Activated CD4-positive, CD25-positive, alpha-beta regulatory T cell treated with anti-CD3 and anti-CD28 coated beads, Interleukin-2, amount 50 U/mL, for 16 hours (primary cell): ENCODE results near the gene TMEM9.
"Not testable (repeated sequence)": the region's sequence is repeated elsewhere in the genome, so short reads cannot be mapped to it uniquely, and the experiment has no call there.

Source experiments
- DNase-seq: peaks from one replicate; pipeline ENCODE4 v3.0.0-alpha.2; 2020; ENCODE audit warnings: low read depth, low spot score

TMEM9 gene

DNA sequence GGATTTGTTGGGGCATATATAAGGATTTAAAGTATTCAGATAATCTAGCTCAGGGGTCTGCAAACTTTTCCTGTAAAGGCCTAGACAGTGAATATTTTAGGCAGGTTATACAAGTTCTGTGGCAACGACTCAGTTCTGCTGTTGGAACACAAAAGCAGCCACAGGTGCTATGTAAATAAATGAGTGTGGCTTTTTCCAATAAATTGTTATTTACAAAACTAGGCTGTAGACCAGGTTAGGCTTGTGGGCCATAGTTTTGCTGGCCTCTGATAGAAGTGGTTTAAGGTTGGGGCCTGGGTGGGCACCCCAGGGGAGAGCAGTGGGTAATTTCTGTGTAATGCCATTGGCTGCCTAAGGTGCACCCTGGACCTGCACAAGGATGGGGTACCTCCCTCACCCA is 19.5 kb upstream of the TMEM9 start:
- no peak for DNase-seq

DNA sequence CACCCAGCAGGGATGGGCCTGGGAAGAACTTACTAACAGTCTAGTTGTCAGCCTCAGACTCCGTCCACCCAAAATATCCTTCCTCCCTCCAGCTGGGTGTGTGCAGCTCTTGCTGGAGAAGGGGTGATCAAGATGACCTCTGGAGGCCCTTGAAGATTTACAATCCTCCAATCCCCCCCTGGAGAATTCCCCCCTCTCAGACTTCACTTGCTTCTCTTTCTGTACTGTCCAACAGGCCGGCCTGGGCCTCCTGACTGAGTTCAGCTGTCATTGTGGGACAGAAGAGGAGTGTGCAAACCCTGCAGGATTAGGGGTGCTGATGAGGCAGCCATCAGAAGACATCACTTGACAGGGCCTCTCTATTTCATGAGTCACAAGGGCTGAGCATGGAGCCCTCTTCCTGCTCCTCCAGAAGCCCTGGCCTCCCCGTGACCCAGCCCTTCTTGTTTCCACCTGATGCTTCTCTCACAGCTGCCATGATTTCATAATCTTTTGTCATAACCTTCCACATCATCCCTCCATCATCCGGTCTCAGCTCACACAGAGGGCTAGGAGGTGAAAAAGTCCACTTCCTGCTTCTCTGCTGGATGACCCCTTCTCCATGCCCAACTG is 18.8 kb upstream of the TMEM9 start:
- no peak for DNase-seq

DNA sequence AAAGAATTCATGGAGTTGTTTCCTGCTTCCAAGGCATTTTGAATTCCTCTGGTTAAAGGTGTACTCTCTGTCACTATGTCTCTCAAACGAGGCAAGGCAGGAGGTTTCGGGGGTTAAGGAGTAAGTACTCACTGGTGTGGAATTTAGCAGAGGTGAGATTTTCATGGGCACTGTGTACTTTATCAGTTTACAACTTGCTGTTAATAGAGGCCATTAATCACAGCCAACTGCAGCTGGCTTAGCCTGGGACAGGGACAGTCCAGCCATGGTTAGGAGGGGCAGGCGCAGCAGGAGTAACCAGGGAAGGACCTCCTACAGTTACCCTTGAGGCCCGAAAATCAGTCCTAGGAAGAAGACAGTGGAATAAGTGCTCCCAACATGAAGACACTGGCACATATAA is 18.1 kb upstream of the TMEM9 start:
- no peak for DNase-seq

DNA sequence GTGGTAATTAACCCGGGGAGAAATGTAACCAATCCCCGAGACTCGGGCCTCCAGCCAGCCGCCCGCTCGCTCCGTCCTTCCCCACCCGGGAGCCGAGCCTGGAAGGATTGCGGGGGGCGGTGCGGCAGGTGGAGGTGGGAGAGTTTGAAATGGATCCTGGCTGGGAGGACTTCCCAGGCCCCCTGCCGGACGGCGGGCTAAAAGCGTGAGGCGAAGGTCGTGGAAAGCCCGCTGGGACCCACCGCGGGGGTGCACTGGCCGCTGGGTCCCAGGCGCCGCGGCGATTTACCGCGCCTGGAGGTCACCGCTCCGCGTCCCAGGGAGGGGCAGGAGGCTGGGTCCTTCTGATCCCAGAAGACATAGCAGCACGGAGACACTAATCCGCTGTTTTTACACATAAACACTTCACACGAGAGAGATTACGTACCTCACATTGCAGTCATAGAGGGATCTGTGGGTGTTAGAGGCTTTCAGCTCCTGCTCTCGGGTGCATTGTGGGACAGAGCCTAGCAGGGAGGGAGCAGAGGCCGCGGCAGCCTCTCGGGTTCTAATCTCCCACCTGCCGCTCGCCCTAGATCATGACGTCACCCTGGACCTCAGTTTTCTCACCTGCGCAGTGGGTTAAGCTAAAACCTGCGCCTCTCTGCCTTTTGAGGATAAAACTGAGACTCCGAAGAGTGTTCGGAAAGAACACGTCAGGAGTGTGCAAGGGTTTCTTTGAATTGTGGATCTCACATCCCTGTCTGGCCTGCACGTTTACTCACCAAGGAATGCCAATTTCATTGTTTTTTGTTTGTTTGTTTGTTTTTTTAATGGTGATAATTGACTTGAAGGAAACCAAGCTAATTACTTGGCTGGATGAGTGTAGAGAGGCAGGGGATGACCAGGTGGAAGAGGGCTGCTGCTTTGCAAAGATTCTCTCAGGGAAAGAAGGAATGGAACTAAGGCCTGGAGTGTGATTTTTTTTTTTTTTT is 17.1 kb upstream of the TMEM9 start:
- no peak for DNase-seq

DNA sequence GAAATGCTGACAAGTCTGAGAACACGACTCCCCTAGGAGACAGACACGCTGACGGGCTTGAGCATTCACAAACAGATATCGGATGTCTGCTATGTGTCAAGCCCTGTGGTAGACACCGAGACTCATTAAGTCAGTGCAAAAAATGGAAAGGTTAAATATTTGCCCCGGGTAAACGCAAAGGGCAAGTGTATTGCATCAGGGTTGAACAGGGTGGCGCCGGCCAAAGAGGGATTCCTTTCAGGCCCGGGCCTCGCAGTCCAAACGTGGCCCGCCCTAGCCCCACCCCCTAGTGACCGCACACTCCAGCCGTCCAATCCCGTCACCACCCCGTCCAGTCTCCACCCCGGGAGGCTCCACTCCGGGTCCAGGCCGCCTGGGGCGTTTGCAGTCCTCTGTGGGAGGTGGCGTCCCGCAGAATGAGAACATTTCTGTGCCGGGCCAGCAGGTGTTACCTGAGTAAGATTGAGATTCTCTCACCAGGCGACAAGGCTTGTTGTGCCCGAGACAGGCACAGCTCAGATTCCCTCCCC is 16.3 kb upstream of the TMEM9 start:
- peak; percentile 50 for DNase-seq

DNA sequence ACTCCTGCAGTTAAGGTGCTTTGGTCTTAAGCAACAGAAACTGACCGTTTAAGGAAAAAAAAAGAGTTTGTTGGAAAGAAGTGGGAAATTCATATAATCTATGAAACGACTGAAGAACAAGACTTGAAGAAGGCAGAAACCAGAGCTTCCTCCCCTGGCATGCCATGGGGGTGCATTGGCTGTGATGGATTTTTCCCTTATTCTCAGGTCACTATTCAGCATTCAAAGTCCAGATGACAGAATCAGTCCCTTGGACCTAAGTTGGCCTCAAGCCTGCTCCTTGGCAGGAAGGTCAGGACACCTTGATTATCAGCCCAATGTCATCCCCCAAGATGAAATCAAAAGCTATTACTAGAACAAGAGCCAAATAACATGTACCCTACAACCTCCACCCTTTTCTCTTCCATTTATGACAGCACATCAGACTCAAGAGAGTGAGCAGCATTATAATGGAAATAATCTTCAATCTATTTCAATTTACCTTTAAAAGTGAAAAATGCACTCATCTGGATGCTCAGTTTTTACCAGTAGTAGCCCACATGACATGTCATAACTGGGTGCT is 15.8 kb upstream of the TMEM9 start:
- DNase-seq: no peak

DNA sequence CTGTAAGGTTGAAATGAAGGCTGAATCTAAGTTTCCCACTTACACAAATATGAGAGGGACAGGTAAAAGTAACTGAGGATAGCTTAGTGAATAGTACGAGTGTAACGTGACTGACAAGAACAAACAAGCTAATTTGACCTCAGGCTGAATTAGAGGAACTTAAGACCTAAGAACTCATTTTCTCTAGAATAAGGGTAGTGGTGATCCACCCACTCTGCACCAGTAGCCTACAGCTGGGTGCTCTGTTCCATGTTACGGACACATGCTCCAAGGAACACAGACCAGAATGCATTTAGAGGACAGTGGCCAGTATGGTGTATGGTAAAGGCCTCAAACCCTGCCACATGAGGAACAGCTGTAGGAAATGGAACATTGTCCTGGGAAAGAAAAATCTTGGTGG is 14.9 kb upstream of the TMEM9 start:
- no peak for DNase-seq

DNA sequence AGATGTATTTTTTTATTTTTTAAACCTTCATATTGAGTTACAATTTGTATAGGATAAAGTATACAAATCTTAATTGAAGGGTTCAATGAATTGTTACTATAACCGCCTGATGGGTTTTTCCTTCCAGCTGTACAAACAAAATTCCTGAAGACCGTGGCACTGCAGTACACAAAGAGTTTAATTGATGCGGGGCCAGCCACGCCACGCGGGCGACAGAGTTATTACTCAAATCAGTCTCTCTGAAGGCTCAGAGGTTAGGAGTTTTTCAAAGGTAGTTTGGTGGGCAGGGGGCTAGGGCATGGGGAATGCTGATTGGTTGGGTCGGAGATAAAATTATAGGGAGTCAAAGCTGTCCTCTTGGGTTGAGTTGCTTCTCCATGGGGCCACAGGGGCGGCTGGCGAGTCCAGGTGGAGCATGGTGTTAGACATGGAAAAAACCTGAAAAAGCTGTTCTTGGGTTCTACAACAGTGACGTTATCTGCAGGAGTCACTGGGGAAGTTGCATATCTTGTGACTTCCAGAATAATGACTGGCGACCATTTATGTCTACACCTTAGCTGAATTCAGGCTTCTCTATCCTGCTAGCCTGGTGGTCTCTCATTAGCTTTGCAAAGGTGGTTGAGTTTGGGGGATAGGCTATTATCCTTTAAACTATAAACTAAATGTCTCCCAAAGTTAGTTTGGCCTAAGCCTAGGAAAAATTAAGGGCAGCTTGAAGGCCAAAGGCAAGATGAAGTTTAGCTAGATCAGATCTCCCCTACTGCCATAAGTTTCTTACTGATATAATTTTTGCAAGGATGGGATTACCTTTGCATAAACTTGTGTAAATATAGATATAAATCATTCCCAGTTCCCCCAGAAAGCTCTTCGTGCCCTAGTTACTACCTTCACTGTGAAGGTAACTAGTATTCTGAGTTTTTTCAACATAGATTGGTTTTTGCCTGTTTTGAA is 13.0 kb upstream of the TMEM9 start:
- no peak for DNase-seq

DNA sequence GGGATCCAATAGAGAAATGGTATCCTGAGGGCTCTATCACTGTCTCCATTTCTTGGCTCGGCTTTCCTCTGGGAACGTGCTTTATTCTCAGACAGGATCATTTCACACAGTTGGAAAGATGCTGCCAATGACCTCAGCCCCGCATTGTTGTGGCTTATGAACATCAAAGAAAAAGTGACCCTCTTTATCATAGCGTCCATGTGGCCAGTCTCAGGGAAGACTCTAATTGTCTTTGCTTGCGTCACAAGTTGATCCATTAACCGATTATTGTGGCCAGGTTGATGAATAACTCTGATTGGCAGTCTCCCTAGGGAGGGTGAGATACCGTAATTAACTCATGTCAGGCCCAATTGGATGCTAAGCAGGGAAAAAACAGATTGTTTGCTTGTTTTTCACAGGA is 10.4 kb upstream of the TMEM9 start:
- DNase-seq: no peak

DNA sequence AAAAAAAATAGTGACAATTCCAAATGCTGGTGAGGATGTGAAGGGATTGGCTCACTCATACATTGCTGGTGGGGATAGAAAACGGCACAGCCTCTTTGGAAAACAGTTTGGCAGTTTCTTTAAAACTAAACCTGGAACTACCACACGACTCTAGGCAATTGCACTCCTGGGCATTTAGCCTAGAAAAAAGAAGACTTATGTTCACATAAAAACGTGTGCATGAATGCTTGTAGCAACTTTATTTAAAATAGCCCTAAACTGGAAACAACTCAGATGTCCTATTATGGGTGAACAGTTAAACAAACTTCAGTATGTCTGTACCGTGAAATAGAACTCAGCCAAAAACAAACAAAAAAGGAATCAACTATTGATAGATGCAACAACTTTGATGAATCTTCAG is 9.4 kb upstream of the TMEM9 start:
- DNase-seq: no peak

DNA sequence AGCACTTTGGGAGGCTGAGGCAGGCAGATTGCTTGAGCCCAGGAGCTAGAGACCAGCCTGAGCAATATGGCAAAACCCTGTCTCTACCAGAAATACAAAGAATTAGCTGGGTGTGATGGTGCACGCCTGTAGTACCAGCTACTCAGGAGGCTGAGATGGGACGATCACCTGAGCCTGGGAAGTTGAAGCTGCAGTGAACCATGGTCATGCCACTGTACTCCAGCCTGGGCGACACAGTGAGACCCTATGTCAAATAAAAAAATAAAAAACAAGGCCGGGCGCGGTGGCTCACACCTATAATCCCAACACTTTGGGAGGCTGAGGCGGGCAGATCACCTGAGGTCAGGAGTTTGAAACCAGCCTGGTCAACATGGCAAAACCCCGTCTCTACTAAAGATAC is 8.8 kb upstream of the TMEM9 start:
- DNase-seq: not testable (repeated sequence)

DNA sequence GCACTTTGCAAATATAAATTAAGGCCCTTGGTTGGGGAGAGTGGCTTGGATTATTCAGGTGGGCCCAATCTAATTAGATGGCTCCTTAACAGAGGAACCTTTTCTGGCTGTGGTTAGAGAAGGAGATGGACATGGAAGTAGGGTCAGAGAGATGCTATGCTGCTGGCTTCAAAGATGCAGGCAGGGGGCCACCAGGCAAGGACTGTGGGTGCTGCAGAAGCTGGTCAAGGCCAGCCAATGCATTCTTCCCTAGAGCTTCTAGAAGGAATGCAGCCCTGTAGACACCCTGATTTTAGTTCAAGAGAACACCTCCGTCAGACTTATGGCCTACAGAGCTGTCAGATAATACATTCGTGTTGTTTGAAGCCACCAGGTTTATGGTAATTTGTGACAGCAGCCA is 3.7 kb upstream of the TMEM9 start:
- DNase-seq: no peak

DNA sequence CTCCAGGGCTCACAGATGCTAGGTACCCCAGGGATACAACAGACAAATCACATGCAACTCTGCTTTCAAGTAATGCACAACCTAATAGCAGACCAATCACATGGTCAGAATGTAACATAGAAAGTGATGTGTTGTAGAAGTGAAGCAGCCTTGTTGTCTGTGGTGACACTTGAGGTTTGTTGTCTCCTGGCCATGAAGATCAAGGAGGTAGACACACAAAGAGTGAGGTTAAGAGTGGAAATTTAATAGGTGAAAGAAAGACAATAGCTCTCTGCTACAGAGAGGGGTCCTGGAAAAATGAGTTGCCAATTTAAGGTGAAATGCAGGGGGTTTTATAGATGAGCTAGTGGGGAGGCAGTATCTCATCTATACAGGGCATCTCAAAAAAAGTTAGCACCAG is 2.5 kb upstream of the TMEM9 start:
- DNase-seq: no peak

DNA sequence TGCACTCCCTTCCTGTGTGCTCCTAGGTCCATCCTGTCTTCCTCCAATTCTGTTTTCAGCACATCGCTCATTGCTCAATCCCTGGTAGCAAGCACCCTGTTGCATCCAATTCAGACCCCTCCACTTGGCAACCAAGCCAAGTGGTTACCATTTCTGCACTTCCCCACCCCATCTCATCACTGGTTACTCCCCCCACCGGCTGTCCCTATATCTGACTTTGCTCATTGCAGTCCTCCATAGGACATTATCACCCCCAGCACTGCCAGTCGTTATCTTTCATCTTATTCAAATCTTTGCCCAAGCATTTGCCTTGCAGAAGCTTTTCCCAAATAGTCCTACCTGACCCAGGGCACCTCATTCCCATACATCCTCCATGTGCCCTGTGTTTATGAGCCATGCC is 2.1 kb upstream of the TMEM9 start:
- DNase-seq: no peak

DNA sequence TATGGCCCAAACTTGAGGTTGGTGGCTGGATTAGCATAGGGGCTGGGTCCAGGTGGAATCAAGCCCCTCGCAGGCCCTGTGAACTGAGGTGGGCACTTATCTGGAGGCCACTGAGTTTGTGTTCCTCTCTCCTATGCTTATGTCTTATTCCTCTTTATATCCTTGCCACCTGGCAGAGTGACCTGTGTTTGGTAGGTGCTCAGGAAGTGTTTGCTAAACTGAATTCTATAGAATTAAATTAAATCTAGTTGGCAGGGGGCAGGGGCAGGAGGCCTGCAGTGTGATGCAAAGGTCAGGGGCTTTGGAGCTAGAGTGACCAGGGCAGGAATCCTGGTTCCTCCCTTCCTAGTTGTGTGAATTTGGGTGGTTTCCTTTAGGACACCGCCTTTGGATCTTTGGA is 1.1 kb upstream of the TMEM9 start:
- DNase-seq: no peak

DNA sequence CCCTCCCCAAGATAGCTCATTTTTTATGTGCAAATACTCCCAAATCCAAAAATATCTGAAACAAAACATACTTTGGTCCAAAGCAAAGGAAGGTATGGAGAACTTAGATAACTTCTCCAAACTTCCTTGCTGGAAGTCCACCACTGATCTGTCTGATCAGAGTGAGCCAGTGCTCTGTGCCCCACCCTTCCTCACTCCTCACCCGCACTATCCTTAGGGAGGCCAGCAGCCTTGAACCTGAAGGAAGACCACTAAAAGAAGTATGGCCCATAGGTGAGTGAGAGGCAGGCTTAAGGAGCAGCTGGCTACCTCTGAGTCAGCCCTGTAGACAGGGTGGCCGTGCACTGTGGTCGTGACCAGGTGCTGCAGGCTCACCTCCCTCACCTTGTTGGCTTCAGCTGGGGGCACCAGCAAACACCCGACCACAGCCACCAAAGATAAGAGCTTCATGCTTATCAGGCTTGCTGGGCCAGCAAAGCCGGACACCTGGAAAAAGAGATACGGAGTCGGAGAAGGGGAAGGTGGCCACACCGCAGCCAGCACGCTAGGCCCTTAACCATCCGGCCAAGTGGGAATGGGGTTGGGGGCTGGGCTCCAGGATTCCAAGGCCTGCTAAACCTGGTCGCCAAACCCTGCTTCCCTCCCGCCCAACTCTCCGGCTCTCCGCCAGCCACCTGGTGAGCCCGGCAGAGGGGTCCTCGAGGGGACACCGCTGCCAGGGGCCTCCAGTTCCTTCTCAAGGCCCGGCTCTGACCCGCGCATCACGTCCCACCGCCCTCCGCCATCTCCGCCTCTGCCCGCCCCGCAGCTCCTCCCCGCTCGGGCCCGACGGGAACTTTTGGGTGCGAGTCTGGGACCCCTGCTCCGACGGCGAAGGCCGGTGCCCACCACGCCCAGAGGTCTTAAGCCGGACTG is 543 bp downstream of the TMEM9 start:
- no peak for DNase-seq

DNA sequence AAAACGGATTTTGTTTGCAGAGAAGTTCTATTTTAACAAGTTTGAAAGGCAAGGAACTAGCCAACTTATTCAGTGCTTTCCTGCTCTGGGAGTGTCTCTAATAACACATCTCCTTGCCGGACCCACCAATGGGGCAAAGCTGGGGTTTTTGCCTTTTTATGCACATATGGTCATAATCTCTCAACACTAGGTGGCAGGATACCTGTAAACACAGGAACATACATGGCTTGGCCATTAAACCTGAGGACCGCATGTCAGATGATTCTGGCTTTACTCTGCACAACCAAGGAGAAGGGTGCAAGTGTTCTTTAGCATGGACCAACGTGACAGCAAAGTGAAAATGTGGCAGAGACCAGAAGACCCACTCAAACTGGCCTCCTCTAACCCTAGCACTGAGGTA is 4.9 kb downstream of the TMEM9 start:
- no peak for DNase-seq

DNA sequence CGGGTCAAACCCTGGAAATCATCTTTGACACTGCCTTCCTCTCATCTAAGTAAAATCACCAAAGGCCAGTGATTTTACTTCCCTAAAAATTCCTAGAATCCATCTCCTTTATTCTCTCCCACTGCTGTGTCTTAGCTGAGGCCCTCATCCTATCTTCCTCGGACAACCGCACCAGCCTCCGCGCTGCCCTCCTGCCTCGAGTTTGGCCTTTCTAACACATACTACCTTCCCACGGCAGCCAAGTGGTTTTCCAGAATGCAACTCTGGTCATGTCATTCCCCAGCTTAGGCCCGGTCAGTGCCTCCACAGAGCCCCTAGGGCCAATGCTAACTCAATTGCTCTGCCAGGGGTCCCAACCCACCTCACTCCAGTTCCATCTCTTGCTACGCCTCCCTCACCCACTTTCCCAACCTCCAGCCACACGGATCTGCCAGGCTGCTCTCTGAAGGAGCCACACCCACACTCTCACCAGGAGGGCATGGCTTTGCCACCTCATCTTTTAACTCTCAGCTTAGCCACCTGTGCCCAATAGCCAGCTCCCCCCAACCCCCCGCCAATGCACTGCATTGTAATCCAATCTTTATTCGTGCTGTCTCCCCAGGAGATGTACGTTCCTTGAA is 6.8 kb downstream of the TMEM9 start:
- no peak for DNase-seq

DNA sequence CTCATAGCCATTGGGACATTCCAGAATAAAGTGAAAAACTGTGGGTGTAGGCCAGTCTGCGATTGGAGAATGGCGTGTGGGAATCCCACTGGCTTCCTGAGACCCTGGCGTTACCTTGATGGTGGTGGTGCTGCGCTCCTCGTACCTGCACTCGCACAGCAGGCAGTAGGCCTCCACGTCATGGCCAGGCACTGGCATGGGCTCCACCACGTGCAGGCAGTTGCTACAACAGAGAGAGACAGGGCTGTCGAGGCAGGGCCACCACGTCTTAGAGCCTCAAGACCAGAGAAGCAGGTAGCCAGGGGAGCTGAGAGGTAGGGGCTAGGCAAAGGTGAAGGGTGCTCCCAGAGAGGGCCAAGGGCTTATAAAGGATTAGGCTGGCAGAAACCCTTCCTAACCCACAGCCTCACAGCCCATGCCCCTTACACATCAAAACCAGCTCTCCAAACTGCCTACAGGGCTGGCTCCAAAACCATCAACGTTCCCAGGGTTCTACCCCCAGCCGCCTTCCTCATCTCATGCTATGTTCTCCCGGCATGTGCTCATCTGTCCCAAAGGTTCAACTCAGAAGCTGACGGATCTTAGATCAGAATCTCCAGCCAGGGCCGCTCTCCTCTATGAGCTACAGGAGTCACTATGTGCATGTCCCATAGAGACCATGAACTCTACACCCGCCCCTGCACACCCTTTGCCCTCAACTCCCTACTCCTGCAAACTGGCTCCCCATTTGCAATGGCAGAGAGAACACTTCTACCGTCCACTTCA is 7.5 kb downstream of the TMEM9 start:
- no peak for DNase-seq
